Right cardiac atrium (tissue), 5 donors: ENCODE data around the gene NEDD4L. TPM values are rescaled to one million over a fixed set of nuclear protein-coding genes. Genes with fewer than 3 reads are reported as not detected.
"Not testable (repeated sequence)": the region's sequence is repeated elsewhere in the genome, so short reads cannot be mapped to it uniquely, and the experiment has no call there.

ENCODE experiments used
- ATAC-seq, 2 donors: fragments of 200-7000 bp; cut with Tn5 transposase; one replicate each; pipeline versions ENCODE4 v1.8.0 to v1.9.1; 2020; ENCODE audit warnings: moderate library complexity in 2 of 2, mild to moderate bottlenecking in 1 of 2
- DNase-seq, 3 donors: peaks; one replicate each; pipeline ENCODE4 v3.0.0-alpha.2; 2020
- H3K27ac ChIP-seq: one replicate; pipeline ENCODE4 v1.5.1; 2013; ENCODE audit warnings: mild to moderate bottlenecking, low read length, control low read depth, moderate library complexity
- H3K27me3 ChIP-seq: one replicate; pipeline ENCODE4 v1.6.1; 2013; ENCODE audit not compliant: control insufficient read depth, insufficient read depth
- H3K4me1 ChIP-seq: one replicate; pipeline ENCODE4 v1.6.1; 2013; ENCODE audit warnings: low read length; ENCODE audit not compliant: control insufficient read depth, insufficient read depth
- H3K4me3 ChIP-seq: one replicate; pipeline ENCODE4 v1.5.1; 2013; ENCODE audit warnings: low read length, control low read depth
- H3K9me3 ChIP-seq: one replicate; pipeline ENCODE4 v1.6.1; 2013; ENCODE audit warnings: low read length; ENCODE audit not compliant: control insufficient read depth
- WGBS: extraction: QIAGEN DNeasy Blood & Tissue Kit; methylation state at CpG from one replicate; pipeline ENCODE4 v1.1.7; 2013; 5-methylcytosine and 5-hydroxymethylcytosine counted together
- intact Hi-C, 4 donors: fragments of 100-400 bp; cut with DNase I; formaldehyde crosslinking; loops; one replicate each; pipeline versions ENCODE4 v1.11.0 to v1.14.0; 2022 to 2023
- polyA plus RNA-seq: library from polyadenylated mRNA; stranded (reverse); fragments of 200-250 nt; gene quantifications from one replicate; pipeline ENCODE4 v1.2.3, GENCODE V29; 2013
- total RNA-seq, 4 donors: library from RNA; stranded (reverse); fragmentation: NEBNext Ultra II Directional; extraction: Animal tissue kit (Norgen Biotek cat#: 25700); gene quantifications; one replicate each; pipeline ENCODE4 v1.2.1, GENCODE V29; 2021
- donor health status: healthy with polysubstance abuse.
- donor health status: DM: no; HTN: yes; CAD: no.
- donor health status: DM: no; HTN: no; CAD: no.
- donor health status: DM: no; HTN: yes; CAD: no; lungs with severe emphysema.
- donor health status: DM: yes; HTN: yes; CAD: no.

NEDD4L gene
- total and polyA plus RNA-seq, 5 donors, result 25.7 to 87.5 (median 74.0) TPM

GRCh38 chr18:58431215-58431614, 387.2 kb downstream of the NEDD4L start:
- no peaks in the 10 kb centered on the region for H3K9me3 ChIP-seq
- DNase-seq (no peak), ATAC-seq (no peak)
- H3K27ac ChIP-seq, result no peak overlapping the region
- no peak overlapping the region for H3K4me3 ChIP-seq
- H3K27me3 ChIP-seq, result no peaks in the 10 kb centered on the region
- intact Hi-C loops, result no loop called here
- H3K4me1 ChIP-seq, result no peaks in the 10 kb centered on the region
- WGBS, result 69% methylated on average over 5 of the region's 5 CpGs

- WGBS, result 93% methylated on average over 9 of the region's 9 CpGs
- no peak overlapping the region for H3K4me3 ChIP-seq
- intact Hi-C loops, result no loop called here
- H3K4me1 ChIP-seq, result no peaks in the 10 kb centered on the region
- H3K9me3 ChIP-seq, result no peaks in the 10 kb centered on the region
- DNase-seq (no peak), ATAC-seq (no peak)
- no peak overlapping the region for H3K27ac ChIP-seq
- H3K27me3 ChIP-seq, result no peaks in the 10 kb centered on the region
Observed at GRCh38 chr18:58432050-58432727, 388.2 kb downstream of the NEDD4L start.

- H3K27ac ChIP-seq, ATAC-seq, H3K9me3 ChIP-seq, H3K27me3 ChIP-seq, H3K4me1 ChIP-seq, DNase-seq, intact Hi-C loops, H3K4me3 ChIP-seq: not testable (repeated sequence)
- 87% methylated on average over 7 of the region's 7 CpGs for WGBS
Observed at GRCh38 chr18:58435221-58436005, 391.4 kb downstream of the NEDD4L start.

GRCh38 chr18:58438161-58438957, 394.3 kb downstream of the NEDD4L start:
- ATAC-seq (peak; percentile 34 to 45), DNase-seq (no peak)
- no peak overlapping the region for H3K27ac ChIP-seq
- intact Hi-C loops, result no loop called here
- H3K27me3 ChIP-seq, result no peaks in the 10 kb centered on the region
- H3K4me1 ChIP-seq, result peaks cover 3% of the 10 kb centered on the region
- WGBS, result 50% methylated on average over 6 of the region's 6 CpGs
- H3K4me3 ChIP-seq, result peak overlapping the region; percentile 44
- H3K9me3 ChIP-seq, result no peaks in the 10 kb centered on the region

- peak in 1 of 2 donors; percentile 25 for ATAC-seq
- H3K27me3 ChIP-seq, result no peaks in the 10 kb centered on the region
- DNase-seq, result no peak
- peak overlapping the region; percentile 44 for H3K4me3 ChIP-seq
- peaks cover 3% of the 10 kb centered on the region for H3K4me1 ChIP-seq
- 55% methylated on average over 3 of the region's 3 CpGs for WGBS
- H3K9me3 ChIP-seq, result no peaks in the 10 kb centered on the region
- no peak overlapping the region for H3K27ac ChIP-seq
- intact Hi-C loops, result no loop called here
Observed at GRCh38 chr18:58438958-58439300, 394.9 kb downstream of the NEDD4L start.

GRCh38 chr18:58443671-58444070, 399.6 kb downstream of the NEDD4L start:
- intact Hi-C loops, result no loop called here
- H3K9me3 ChIP-seq, result no peaks in the 10 kb centered on the region
- DNase-seq (no peak), ATAC-seq (no peak)
- H3K27ac ChIP-seq, result no peak overlapping the region
- no peak overlapping the region for H3K4me3 ChIP-seq
- H3K4me1 ChIP-seq, result no peaks in the 10 kb centered on the region
- H3K27me3 ChIP-seq, result no peaks in the 10 kb centered on the region
- WGBS, result 71% methylated on average over 6 of the region's 6 CpGs

- DNase-seq, result no peak
- WGBS, result 85% methylated on average over 11 of the region's 11 CpGs
- ATAC-seq, result no peak
- Histone ChIP-seq H3K27ac (no peak overlapping the region), H3K4me3 (no peak overlapping the region), H3K9me3 (no peaks in the 10 kb centered on the region), H3K27me3 (no peaks in the 10 kb centered on the region), H3K4me1 (no peaks in the 10 kb centered on the region)
- intact Hi-C loops, result no loop called here
Observed at GRCh38 chr18:58446391-58447060, 402.5 kb downstream of the NEDD4L start.

GRCh38 chr18:58447402-58448095, 403.5 kb downstream of the NEDD4L start:
- Histone ChIP-seq H3K27ac (no peak overlapping the region), H3K9me3 (no peaks in the 10 kb centered on the region), H3K27me3 (no peaks in the 10 kb centered on the region), H3K4me3 (no peak overlapping the region), H3K4me1 (no peaks in the 10 kb centered on the region)
- ATAC-seq (no peak), DNase-seq (no peak)
- intact Hi-C loops, result no loop called here
- 68% methylated on average over 9 of the region's 9 CpGs for WGBS

- no peaks in the 10 kb centered on the region for H3K9me3 ChIP-seq
- DNase-seq, result no peak
- WGBS, result 65% methylated on average over 5 of the region's 5 CpGs
Observed at GRCh38 chr18:58449464-58449863, 405.4 kb downstream of the NEDD4L start.

More at GRCh38 chr18:58449464-58449863, 405.4 kb downstream of the NEDD4L start:
- intact Hi-C loops, result no loop called here
- no peaks in the 10 kb centered on the region for H3K4me1 ChIP-seq
- H3K27me3 ChIP-seq, result no peaks in the 10 kb centered on the region
- no peak overlapping the region for H3K27ac ChIP-seq
- H3K4me3 ChIP-seq, result no peak overlapping the region
- no peak for ATAC-seq
